GM12878 (cell line): ENCODE measurements around the gene ERVFRD-1.

Experiments used
- CEBPB ChIP-seq, 2 experiments: fragments of 150-350 bp in 1 of 2; IDR thresholded peaks; 2 replicates each; pipeline ENCODE4 v1.6.1; 2012 to 2014; ENCODE audit warnings: low read depth in 2 of 2, low read length in 2 of 2, borderline replicate concordance in 1 of 2, inconsistent platforms in 1 of 2
- CHD1 ChIP-seq: IDR thresholded peaks from 2 replicates; pipeline ENCODE4 v1.6.1; 2012; ENCODE audit warnings: low read depth, low read length, improper control_type of control experiment
- GABPA ChIP-seq: IDR thresholded peaks from 2 replicates; pipeline ENCODE4 v1.6.1; 2014; ENCODE audit warnings: antibody characterized with exemption, low read depth, mild to moderate bottlenecking, inconsistent platforms
- IKZF1 ChIP-seq: fragments of 450-650 bp; conservative IDR thresholded peaks from 2 replicates; pipeline ENCODE4 v1.6.1; 2017; ENCODE audit warnings: antibody characterized with exemption, mild to moderate bottlenecking
- SIN3A ChIP-seq: IDR thresholded peaks from 2 replicates; pipeline ENCODE4 v1.6.1; 2012; ENCODE audit warnings: low read depth, low read length, improper control_type of control experiment
- TCF3 ChIP-seq: IDR thresholded peaks from 2 replicates; pipeline ENCODE4 v1.6.1; 2012; ENCODE audit warnings: low read depth, mild to moderate bottlenecking, low read length, borderline replicate concordance; ENCODE audit not compliant: insufficient read depth
- TF ChIP-seq, protein P1 (sequence below), 3 experiments: IDR thresholded peaks in 2 of 3; conservative IDR thresholded peaks in 1 of 3; 2 replicates each; pipeline ENCODE4 v1.5.1; 2011; ENCODE audit warnings: low read depth in 3 of 3, low read length in 3 of 3, mild to moderate bottlenecking in 3 of 3, control low read depth in 2 of 3, moderate library complexity in 2 of 3, inconsistent platforms in 1 of 3, mixed read lengths in 1 of 3; ENCODE audit not compliant: control insufficient read depth in 2 of 3, insufficient read depth in 1 of 3; ENCODE audit errors: extremely low read depth in 1 of 3
- TF ChIP-seq, protein P2 (sequence below): fragments of 450-650 bp; IDR thresholded peaks from 2 replicates; pipeline ENCODE4 v1.6.1; 2017; ENCODE audit warnings: antibody characterized with exemption, mild to moderate bottlenecking, moderate library complexity

- TF ChIP-seq CEBPB (IDR thresholded peaks at IDR 0.05; ENCODE audit: borderline replicate concordance in 1 of 2, low read depth in 2 of 2, low read length in 2 of 2) (no peak), GABPA (no peak), TCF3 (no peak), IKZF1 (no peak), SIN3A (no peak), CHD1 (no peak)
- TF ChIP-seq, protein P1, sequence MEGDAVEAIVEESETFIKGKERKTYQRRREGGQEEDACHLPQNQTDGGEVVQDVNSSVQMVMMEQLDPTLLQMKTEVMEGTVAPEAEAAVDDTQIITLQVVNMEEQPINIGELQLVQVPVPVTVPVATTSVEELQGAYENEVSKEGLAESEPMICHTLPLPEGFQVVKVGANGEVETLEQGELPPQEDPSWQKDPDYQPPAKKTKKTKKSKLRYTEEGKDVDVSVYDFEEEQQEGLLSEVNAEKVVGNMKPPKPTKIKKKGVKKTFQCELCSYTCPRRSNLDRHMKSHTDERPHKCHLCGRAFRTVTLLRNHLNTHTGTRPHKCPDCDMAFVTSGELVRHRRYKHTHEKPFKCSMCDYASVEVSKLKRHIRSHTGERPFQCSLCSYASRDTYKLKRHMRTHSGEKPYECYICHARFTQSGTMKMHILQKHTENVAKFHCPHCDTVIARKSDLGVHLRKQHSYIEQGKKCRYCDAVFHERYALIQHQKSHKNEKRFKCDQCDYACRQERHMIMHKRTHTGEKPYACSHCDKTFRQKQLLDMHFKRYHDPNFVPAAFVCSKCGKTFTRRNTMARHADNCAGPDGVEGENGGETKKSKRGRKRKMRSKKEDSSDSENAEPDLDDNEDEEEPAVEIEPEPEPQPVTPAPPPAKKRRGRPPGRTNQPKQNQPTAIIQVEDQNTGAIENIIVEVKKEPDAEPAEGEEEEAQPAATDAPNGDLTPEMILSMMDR (IDR thresholded peaks at IDR 0.05 in 2 of 3, conservative IDR thresholded peaks at IDR 0.05 in 1 of 3; ENCODE audit: control insufficient read depth in 2 of 3, extremely low read depth in 1 of 3, insufficient read depth in 1 of 3, low read depth in 3 of 3, low read length in 3 of 3): no peak
- TF ChIP-seq, protein P2, sequence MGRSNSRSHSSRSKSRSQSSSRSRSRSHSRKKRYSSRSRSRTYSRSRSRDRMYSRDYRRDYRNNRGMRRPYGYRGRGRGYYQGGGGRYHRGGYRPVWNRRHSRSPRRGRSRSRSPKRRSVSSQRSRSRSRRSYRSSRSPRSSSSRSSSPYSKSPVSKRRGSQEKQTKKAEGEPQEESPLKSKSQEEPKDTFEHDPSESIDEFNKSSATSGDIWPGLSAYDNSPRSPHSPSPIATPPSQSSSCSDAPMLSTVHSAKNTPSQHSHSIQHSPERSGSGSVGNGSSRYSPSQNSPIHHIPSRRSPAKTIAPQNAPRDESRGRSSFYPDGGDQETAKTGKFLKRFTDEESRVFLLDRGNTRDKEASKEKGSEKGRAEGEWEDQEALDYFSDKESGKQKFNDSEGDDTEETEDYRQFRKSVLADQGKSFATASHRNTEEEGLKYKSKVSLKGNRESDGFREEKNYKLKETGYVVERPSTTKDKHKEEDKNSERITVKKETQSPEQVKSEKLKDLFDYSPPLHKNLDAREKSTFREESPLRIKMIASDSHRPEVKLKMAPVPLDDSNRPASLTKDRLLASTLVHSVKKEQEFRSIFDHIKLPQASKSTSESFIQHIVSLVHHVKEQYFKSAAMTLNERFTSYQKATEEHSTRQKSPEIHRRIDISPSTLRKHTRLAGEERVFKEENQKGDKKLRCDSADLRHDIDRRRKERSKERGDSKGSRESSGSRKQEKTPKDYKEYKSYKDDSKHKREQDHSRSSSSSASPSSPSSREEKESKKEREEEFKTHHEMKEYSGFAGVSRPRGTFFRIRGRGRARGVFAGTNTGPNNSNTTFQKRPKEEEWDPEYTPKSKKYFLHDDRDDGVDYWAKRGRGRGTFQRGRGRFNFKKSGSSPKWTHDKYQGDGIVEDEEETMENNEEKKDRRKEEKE: no peak
Observed at GRCh38 chr6:11136809-11137208, 25.3 kb upstream of the ERVFRD-1 start.
